CD14-positive monocyte (primary cell): ENCODE measurements around the gene PRR22. TPM values are rescaled to one million over a fixed set of nuclear protein-coding genes. Genes with fewer than 3 reads are reported as not detected.

ENCODE experiments used
- DNase-seq, 3 donors: peaks; one replicate each; pipeline ENCODE4 v3.0.0-alpha.2; 2011 to 2022
- H2AFZ ChIP-seq: 2 replicates; pipeline ENCODE4 v1.6.0; 2012; ENCODE audit warnings: mild to moderate bottlenecking, low read depth, low read length, inconsistent platforms; ENCODE audit not compliant: insufficient read depth, poor library complexity, severe bottlenecking
- H3K27ac ChIP-seq, 2 donors: 1 replicate in 1 of 2; 2 replicates in 1 of 2; pipeline ENCODE4 v1.5.1; 2012 to 2013; ENCODE audit warnings: low read length in 2 of 2, control low read depth in 1 of 2, inconsistent platforms in 1 of 2, low read depth in 1 of 2, mild to moderate bottlenecking in 1 of 2
- H3K27me3 ChIP-seq, 2 donors: one replicate each; pipeline versions ENCODE4 v1.6.0 to v1.6.1; 2011 to 2013; ENCODE audit warnings: low read length in 2 of 2; ENCODE audit not compliant: control insufficient read depth in 2 of 2, insufficient read depth in 2 of 2
- H3K36me3 ChIP-seq, 2 donors: replicated peaks in 1 of 2; 1 replicate in 1 of 2; 2 replicates in 1 of 2; pipeline versions ENCODE4 v1.5.1 to v1.6.1; 2012 to 2013; ENCODE audit warnings: low read length in 2 of 2, control low read depth in 1 of 2, inconsistent platforms in 1 of 2, mild to moderate bottlenecking in 1 of 2; ENCODE audit not compliant: insufficient read depth in 2 of 2, control insufficient read depth in 1 of 2
- H3K4me1 ChIP-seq, 2 donors: 1 replicate in 1 of 2; 2 replicates in 1 of 2; pipeline versions ENCODE4 v1.5.1 to v1.6.1; 2012 to 2013; ENCODE audit warnings: low read length in 2 of 2, control low read depth in 1 of 2, inconsistent platforms in 1 of 2, mild to moderate bottlenecking in 1 of 2, moderate library complexity in 1 of 2; ENCODE audit not compliant: insufficient read depth in 2 of 2, control insufficient read depth in 1 of 2
- H3K4me2 ChIP-seq: replicated peaks from 2 replicates; pipeline ENCODE3; 2012; ENCODE audit warnings: low read length, moderate library complexity, mild to moderate bottlenecking; ENCODE audit not compliant: poor library complexity, severe bottlenecking; ENCODE audit errors: extremely low read depth
- H3K4me3 ChIP-seq, 3 experiments: fragments of 200-600 bp in 1 of 3; sonication (generic) in 1 of 3; replicated peaks in 1 of 3; 1 replicate in 2 of 3; 2 replicates in 1 of 3; pipeline ENCODE4 v1.5.1; 2011 to 2013; ENCODE audit warnings: low read length in 3 of 3, mild to moderate bottlenecking in 3 of 3, control low read depth in 2 of 3, low read depth in 2 of 3, inconsistent platforms in 1 of 3, moderate library complexity in 1 of 3
- H3K79me2 ChIP-seq: 2 replicates; pipeline ENCODE4 v1.6.0; 2012; ENCODE audit warnings: mild to moderate bottlenecking, control low read depth, inconsistent platforms, low read length, moderate library complexity; ENCODE audit not compliant: insufficient read depth
- H3K9ac ChIP-seq: 2 replicates; pipeline ENCODE4 v1.6.0; 2017; ENCODE audit warnings: low read length, mild to moderate bottlenecking; ENCODE audit not compliant: insufficient read depth, poor library complexity, severe bottlenecking
- H3K9me3 ChIP-seq, 2 donors: replicated peaks in 1 of 2; 1 replicate in 1 of 2; 2 replicates in 1 of 2; pipeline versions ENCODE4 v1.5.1 to v1.6.1; 2012 to 2013; ENCODE audit warnings: low read length in 2 of 2, control low read depth in 1 of 2; ENCODE audit not compliant: control insufficient read depth in 1 of 2, insufficient read depth in 1 of 2
- H4K20me1 ChIP-seq: 2 replicates; pipeline ENCODE4 v1.6.0; 2012; ENCODE audit warnings: mild to moderate bottlenecking, low read length, control low read depth, moderate library complexity; ENCODE audit not compliant: insufficient read depth
- H3K27ac Mint-ChIP-seq, 7 donors: one replicate each; pipeline ENCODE4 v1.8.0; 2020; ENCODE audit warnings: mild to moderate bottlenecking in 7 of 7, mixed read lengths in 7 of 7, moderate library complexity in 6 of 7, inconsistent platforms in 2 of 7
- H3K27me3 Mint-ChIP-seq, 3 donors: one replicate each; pipeline ENCODE4 v1.8.0; 2021 to 2022; ENCODE audit warnings: low read depth in 3 of 3, mild to moderate bottlenecking in 3 of 3, mixed read lengths in 3 of 3, moderate library complexity in 3 of 3, inconsistent platforms in 1 of 3
- H3K36me3 Mint-ChIP-seq, 2 donors: one replicate each; pipeline ENCODE4 v1.8.0; 2020; ENCODE audit warnings: mixed read lengths in 2 of 2, inconsistent platforms in 1 of 2, mild to moderate bottlenecking in 1 of 2
- H3K4me1 Mint-ChIP-seq: one replicate; pipeline ENCODE4 v1.8.0; 2020; ENCODE audit warnings: mild to moderate bottlenecking, mixed read lengths
- H3K4me3 Mint-ChIP-seq, 2 donors: one replicate each; pipeline ENCODE4 v1.8.0; 2020; ENCODE audit warnings: mild to moderate bottlenecking in 2 of 2, mixed read lengths in 2 of 2, moderate library complexity in 1 of 2
- H3K9me3 Mint-ChIP-seq, 7 donors: one replicate each; pipeline ENCODE4 v1.8.0; 2020 to 2022; ENCODE audit warnings: mixed read lengths in 7 of 7, mild to moderate bottlenecking in 6 of 7, moderate library complexity in 6 of 7, inconsistent platforms in 2 of 7
- WGBS: methylation state at CpG from one replicate; pipeline ENCODE4 v1.1.5; 2013; ENCODE audit warnings: missing lambda C conversion rate; ENCODE audit not compliant: insufficient coverage; 5-methylcytosine and 5-hydroxymethylcytosine counted together
- intact Hi-C, 2 donors: fragments of 100-400 bp; cut with micrococcal nuclease; formaldehyde crosslinking; loops; one replicate each; pipeline versions ENCODE4 v1.15.0 to v1.15.1; 2023
- polyA plus RNA-seq, 3 donors: library from polyadenylated mRNA; depleted of rRNA in 1 of 3; unstranded in 2 of 3; stranded (reverse) in 1 of 3; fragments of 300-500 nt in 2 of 3; fragments of >200 nt in 1 of 3; fragmentation: Illumina TruSeq in 2 of 3; gene quantifications; 1 replicate in 2 of 3; 2 replicates in 1 of 3; pipeline ENCODE4 v1.2.3, GENCODE V29; 2012 to 2021
- TF ChIP-seq, protein P1 (sequence below): fragments of 200-600 bp; IDR thresholded peaks from one replicate; pipeline ENCODE4 v1.8.0; 2022; ENCODE audit warnings: antibody characterized with exemption, mild to moderate bottlenecking

PRR22 gene
- polyA plus RNA-seq, 3 donors: 0.15 to 1.6 TPM; not detected in 1

DNA sequence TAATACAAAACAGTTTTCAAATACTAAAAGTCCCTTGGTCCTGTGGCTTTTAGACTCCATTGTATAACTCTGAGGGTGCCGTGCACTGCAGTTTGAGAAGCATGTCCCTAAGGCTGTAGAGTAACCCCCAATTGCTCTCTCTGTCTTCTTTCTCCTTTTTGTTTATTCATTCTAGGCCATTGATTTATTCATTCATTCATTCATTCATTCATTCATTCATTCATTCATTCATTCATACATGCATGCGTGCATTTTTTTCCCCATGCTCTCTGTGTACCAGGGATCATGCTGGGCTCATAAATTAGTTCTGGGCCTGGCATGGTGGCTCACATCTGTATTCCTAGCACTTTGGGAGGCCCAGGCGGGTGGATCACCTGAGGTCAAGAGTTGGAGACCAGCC, 19.3 kb downstream of the PRR22 start:
- Mint-ChIP-seq H3K27ac (no peak overlapping the region), H3K9me3 (peaks cover 0 to 10% (median 1%) of the 10 kb centered on the region in 7 donors), H3K36me3 (no peaks in the 10 kb centered on the region), H3K4me1 (no peaks in the 10 kb centered on the region), H3K27me3 (peaks cover 0 to 10% (median 2%) of the 10 kb centered on the region in 3 donors), H3K4me3 (no peak overlapping the region)
- 100% methylated on average over 1 of the region's 3 CpGs for WGBS
- H3K9me3 ChIP-seq: no peaks in the 10 kb centered on the region
- TF ChIP-seq, protein P1, sequence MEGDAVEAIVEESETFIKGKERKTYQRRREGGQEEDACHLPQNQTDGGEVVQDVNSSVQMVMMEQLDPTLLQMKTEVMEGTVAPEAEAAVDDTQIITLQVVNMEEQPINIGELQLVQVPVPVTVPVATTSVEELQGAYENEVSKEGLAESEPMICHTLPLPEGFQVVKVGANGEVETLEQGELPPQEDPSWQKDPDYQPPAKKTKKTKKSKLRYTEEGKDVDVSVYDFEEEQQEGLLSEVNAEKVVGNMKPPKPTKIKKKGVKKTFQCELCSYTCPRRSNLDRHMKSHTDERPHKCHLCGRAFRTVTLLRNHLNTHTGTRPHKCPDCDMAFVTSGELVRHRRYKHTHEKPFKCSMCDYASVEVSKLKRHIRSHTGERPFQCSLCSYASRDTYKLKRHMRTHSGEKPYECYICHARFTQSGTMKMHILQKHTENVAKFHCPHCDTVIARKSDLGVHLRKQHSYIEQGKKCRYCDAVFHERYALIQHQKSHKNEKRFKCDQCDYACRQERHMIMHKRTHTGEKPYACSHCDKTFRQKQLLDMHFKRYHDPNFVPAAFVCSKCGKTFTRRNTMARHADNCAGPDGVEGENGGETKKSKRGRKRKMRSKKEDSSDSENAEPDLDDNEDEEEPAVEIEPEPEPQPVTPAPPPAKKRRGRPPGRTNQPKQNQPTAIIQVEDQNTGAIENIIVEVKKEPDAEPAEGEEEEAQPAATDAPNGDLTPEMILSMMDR: no peak
- H3K27me3 ChIP-seq: no peaks in the 10 kb centered on the region
- intact Hi-C loops: no loop called here
- H3K9ac ChIP-seq: no peak overlapping the region
- no peaks in the 10 kb centered on the region for H4K20me1 ChIP-seq
- no peaks in the 10 kb centered on the region for H3K4me1 ChIP-seq
- no peaks in the 10 kb centered on the region for H3K36me3 ChIP-seq
- H3K79me2 ChIP-seq: no peaks in the 10 kb centered on the region
- DNase-seq: no peak
- H2AFZ ChIP-seq: no peak overlapping the region
- H3K27ac ChIP-seq: no peak overlapping the region
- H3K4me2 ChIP-seq: no peak overlapping the region
- no peak overlapping the region for H3K4me3 ChIP-seq

DNA sequence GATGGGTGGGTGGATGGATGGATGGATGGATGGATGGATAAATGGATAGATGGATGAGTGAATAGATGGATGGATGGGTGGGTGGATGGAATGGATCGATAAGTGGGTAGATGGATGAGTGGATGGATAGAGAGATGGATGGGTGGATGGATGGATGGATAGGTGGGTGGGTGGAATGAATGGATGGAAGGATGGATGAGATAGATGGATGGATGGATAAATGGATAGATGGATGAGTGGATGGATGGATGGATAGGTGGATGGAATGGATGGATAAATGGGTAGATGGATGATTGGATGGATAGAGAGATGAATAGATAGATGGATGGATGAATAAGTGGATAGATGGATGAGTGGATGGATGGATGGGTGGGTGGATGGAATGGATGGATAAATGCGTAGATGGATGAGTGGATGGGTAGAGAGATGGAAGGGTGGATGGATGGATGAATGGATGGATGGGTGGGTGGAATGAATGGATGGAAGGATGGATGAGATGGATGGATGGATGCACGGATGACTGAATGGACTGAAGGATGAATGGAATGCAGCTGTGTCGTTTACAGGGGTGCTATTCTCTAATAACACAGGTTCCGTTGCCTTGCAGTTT, 21.8 kb downstream of the PRR22 start:
- Mint-ChIP-seq H3K4me3 (peak overlapping the region in 1 of 2 donors; percentile 5), H3K27ac (no peak overlapping the region), H3K4me1 (no peaks in the 10 kb centered on the region), H3K27me3 (peaks cover 2 to 9% (median 3%) of the 10 kb centered on the region in 3 donors), H3K36me3 (no peaks in the 10 kb centered on the region), H3K9me3 (peaks cover 0 to 8% (median 1%) of the 10 kb centered on the region in 7 donors)
- Histone ChIP-seq H3K27ac (no peak overlapping the region), H3K79me2 (no peaks in the 10 kb centered on the region), H3K4me2 (no peak overlapping the region), H3K4me1 (no peaks in the 10 kb centered on the region), H3K9ac (no peak overlapping the region), H3K36me3 (no peaks in the 10 kb centered on the region), H4K20me1 (no peaks in the 10 kb centered on the region), H3K4me3 (no peak overlapping the region), H2AFZ (no peak overlapping the region), H3K9me3 (no peaks in the 10 kb centered on the region), H3K27me3 (no peaks in the 10 kb centered on the region)
- intact Hi-C loops: no loop called here
- DNase-seq: no peak
- TF ChIP-seq, protein P1: no peak
- whole genome bisulfite sequencing: 97% methylated on average over 2 of the region's 5 CpGs
